ENCODE results near the gene DBNDD2.

Gene DBNDD2

DNA sequence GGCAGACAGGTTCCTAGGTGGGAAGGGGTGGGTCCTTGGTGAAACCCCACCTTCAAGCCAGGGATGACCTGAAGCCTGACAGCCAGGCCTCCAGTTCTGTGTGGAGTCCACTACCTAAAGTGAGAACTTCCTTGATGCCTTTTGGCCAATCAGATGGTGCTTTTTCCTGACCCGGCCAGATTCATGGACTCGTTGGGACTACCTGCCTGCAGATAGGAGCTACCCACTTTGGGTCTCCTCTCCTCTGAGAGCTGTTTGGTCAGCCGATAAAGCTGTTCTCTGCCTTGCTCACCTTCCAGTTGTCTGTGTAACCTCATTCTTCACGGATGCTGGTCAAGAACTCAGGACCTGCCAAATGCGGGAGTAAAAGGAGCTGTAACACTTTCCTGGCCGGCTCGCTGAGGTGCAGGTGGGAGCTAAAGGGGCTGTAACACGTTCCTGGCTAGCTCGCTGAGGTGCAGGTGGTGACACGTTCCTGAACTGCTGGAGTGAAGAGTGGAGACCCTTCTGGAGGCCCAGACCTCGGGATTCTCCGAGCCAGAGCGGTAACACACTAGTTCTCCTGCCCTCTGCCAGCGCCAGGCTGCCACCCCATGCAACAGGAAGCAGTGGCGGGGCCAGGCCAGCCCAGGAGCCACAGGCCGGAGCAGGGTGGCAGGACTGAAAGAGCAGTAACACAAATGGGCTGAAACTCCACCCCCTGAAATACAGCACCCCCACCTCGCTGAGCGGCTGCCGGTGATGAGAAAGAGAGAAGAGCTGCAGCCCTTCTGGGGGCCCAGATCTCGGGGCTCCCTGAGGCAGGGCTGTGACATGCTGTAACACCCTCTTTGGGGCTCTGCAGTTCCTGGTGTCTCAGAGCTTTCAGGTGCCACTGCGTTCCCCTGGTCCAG is 13.6 kb upstream of the DBNDD2 start:
- Histone ChIP-seq H3K4me1 (ENCODE audit: insufficient read depth, poor library complexity, severe bottlenecking) (no peaks in the 10 kb centered on the region), H3K36me3 (ENCODE audit: low read depth) (no peaks in the 10 kb centered on the region), H3K27me3 (ENCODE audit: insufficient read depth, poor library complexity, severe bottlenecking) (no peaks in the 10 kb centered on the region), H3K9me3 (ENCODE audit: severe bottlenecking) (peaks cover 5% of the 10 kb centered on the region), H3K27ac (ENCODE audit: poor library complexity, severe bottlenecking) (no peak overlapping the region), H3K4me3 (ENCODE audit: severe bottlenecking) (no peak overlapping the region)
- ATAC-seq (ENCODE audit: low read depth) (peak; percentile 9; the same call in 1 of the 3 replicates), DNase-seq (ENCODE audit: low spot score) (peak; percentile 79)
- TF ChIP-seq, protein P1, sequence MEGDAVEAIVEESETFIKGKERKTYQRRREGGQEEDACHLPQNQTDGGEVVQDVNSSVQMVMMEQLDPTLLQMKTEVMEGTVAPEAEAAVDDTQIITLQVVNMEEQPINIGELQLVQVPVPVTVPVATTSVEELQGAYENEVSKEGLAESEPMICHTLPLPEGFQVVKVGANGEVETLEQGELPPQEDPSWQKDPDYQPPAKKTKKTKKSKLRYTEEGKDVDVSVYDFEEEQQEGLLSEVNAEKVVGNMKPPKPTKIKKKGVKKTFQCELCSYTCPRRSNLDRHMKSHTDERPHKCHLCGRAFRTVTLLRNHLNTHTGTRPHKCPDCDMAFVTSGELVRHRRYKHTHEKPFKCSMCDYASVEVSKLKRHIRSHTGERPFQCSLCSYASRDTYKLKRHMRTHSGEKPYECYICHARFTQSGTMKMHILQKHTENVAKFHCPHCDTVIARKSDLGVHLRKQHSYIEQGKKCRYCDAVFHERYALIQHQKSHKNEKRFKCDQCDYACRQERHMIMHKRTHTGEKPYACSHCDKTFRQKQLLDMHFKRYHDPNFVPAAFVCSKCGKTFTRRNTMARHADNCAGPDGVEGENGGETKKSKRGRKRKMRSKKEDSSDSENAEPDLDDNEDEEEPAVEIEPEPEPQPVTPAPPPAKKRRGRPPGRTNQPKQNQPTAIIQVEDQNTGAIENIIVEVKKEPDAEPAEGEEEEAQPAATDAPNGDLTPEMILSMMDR (IDR thresholded peaks at IDR 0.05; ENCODE audit: poor library complexity, severe bottlenecking) = no peak

DNA sequence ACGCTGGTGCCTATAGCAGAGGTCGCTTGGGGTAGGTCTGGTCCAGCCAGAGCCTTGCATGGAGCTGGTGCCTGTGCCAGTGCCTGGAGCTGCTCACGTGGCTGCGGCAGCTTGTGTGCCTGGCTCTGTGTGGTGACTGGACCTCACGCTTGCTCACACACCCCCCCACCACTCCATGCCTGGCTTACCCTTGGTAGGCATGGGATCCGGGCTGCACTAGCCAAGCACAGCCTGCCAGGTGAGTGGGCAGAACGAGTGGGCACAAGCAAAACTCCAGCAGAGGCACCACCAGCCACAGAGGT is 13.0 kb upstream of the DBNDD2 start:
- ATAC-seq (ENCODE audit: low read depth) = no peak
- Histone ChIP-seq H3K4me3 (ENCODE audit: severe bottlenecking) (no peak overlapping the region), H3K36me3 (ENCODE audit: low read depth) (no peaks in the 10 kb centered on the region), H3K4me1 (ENCODE audit: insufficient read depth, poor library complexity, severe bottlenecking) (no peaks in the 10 kb centered on the region), H3K27me3 (ENCODE audit: insufficient read depth, poor library complexity, severe bottlenecking) (no peaks in the 10 kb centered on the region), H3K9me3 (ENCODE audit: severe bottlenecking) (peaks cover 8% of the 10 kb centered on the region), H3K27ac (ENCODE audit: poor library complexity, severe bottlenecking) (no peak overlapping the region)
- TF ChIP-seq, protein P1 (IDR thresholded peaks at IDR 0.05; ENCODE audit: poor library complexity, severe bottlenecking) = no peak
- no peak for DNase-seq (ENCODE audit: low spot score)

DNA sequence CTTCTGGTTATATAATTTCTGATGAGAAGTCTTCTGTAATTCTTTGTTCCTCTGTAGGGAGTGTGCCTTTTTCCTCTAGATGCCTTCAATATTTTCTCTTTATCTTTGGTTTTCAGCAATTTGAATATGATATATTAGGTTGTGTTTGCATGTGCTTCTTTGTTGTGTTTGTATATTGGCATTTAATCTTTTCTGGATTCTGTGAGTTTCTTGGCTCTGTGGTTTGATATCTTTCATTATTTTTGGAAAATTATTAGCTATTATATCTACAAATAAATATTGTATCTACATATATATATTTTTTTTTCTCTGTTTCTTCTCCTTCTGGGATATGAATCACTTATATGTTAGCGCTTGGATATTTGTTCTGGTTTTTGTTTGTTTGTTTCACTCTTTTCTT is 9.1 kb upstream of the DBNDD2 start:
- ATAC-seq (ENCODE audit: low read depth) (no peak), DNase-seq (ENCODE audit: low spot score) (no peak)
- H3K36me3 ChIP-seq (ENCODE audit: low read depth) = no peaks in the 10 kb centered on the region
- peaks cover 21% of the 10 kb centered on the region for H3K9me3 ChIP-seq (ENCODE audit: severe bottlenecking)
- H3K4me1 ChIP-seq (ENCODE audit: insufficient read depth, poor library complexity, severe bottlenecking) = no peaks in the 10 kb centered on the region
- H3K27ac ChIP-seq (ENCODE audit: poor library complexity, severe bottlenecking) = no peak overlapping the region
- H3K27me3 ChIP-seq (ENCODE audit: insufficient read depth, poor library complexity, severe bottlenecking) = no peaks in the 10 kb centered on the region
- H3K4me3 ChIP-seq (ENCODE audit: severe bottlenecking) = no peak overlapping the region
- TF ChIP-seq, protein P1 (IDR thresholded peaks at IDR 0.05; ENCODE audit: poor library complexity, severe bottlenecking) = no peak

DNA sequence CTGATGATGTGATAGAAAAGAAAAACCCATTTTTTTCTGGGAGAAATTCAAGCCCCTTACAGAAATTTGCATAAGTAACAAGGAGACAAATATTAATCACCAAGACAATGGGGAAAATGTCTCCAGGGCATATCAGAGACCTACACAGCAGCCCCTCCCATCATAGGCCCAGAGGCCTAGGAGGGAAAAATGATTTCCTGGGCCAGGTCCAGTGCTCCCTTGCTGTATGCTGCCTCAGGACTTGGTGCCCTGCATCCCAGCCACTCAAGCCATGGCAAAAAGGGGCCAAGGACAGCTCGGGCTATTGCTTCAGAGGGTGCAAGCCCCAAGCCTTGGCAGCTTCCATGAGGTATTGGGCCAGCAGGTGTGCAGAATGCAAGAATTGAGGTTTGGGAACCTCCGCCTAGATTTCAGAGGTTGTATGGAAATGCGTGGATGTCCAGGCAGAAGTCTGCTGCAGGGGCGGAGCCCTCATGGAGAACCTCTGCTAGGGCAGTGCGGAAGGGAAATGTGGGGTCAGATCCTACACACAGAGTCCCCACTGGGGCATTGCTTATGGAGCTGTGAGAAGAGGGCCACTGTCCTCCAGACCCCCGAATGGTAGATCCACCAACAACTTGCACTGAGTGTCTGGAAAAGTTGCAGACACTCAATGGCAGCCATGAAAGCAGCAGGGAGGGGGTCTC is 7.6 kb upstream of the DBNDD2 start:
- peak; percentile 48 for DNase-seq (ENCODE audit: low spot score)
- H3K4me1 ChIP-seq (ENCODE audit: insufficient read depth, poor library complexity, severe bottlenecking) = no peaks in the 10 kb centered on the region
- H3K36me3 ChIP-seq (ENCODE audit: low read depth) = no peaks in the 10 kb centered on the region
- no peak overlapping the region for H3K4me3 ChIP-seq (ENCODE audit: severe bottlenecking)
- peaks cover 21% of the 10 kb centered on the region for H3K9me3 ChIP-seq (ENCODE audit: severe bottlenecking)
- H3K27ac ChIP-seq (ENCODE audit: poor library complexity, severe bottlenecking) = no peak overlapping the region
- ATAC-seq (ENCODE audit: low read depth) = no peak
- TF ChIP-seq, protein P1 (IDR thresholded peaks at IDR 0.05; ENCODE audit: poor library complexity, severe bottlenecking) = no peak
- no peaks in the 10 kb centered on the region for H3K27me3 ChIP-seq (ENCODE audit: insufficient read depth, poor library complexity, severe bottlenecking)

All from RWPE2 (cell line).